ENCODE measurements around the gene SAXO1. TPM values are rescaled to one million over a fixed set of nuclear protein-coding genes. Genes with fewer than 3 reads are reported as not detected.
"Not testable (repeated sequence)": the region's sequence is repeated elsewhere in the genome, so short reads cannot be mapped to it uniquely, and the experiment has no call there.

The SAXO1 gene
- total RNA-seq, 1 donor from 2014 or later = not detected

- peaks cover 7% of the 10 kb centered on the region for H3K4me1 Mint-ChIP-seq (ENCODE audit: unreplicated experiment)
- no peaks in the 10 kb centered on the region for H3K27me3 Mint-ChIP-seq (ENCODE audit: unreplicated experiment)
- H3K27ac Mint-ChIP-seq (ENCODE audit: unreplicated experiment) = no peak overlapping the region
- no peaks in the 10 kb centered on the region for H3K36me3 Mint-ChIP-seq (ENCODE audit: unreplicated experiment)
- TF ChIP-seq, protein P1, sequence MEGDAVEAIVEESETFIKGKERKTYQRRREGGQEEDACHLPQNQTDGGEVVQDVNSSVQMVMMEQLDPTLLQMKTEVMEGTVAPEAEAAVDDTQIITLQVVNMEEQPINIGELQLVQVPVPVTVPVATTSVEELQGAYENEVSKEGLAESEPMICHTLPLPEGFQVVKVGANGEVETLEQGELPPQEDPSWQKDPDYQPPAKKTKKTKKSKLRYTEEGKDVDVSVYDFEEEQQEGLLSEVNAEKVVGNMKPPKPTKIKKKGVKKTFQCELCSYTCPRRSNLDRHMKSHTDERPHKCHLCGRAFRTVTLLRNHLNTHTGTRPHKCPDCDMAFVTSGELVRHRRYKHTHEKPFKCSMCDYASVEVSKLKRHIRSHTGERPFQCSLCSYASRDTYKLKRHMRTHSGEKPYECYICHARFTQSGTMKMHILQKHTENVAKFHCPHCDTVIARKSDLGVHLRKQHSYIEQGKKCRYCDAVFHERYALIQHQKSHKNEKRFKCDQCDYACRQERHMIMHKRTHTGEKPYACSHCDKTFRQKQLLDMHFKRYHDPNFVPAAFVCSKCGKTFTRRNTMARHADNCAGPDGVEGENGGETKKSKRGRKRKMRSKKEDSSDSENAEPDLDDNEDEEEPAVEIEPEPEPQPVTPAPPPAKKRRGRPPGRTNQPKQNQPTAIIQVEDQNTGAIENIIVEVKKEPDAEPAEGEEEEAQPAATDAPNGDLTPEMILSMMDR (IDR thresholded peaks at IDR 0.05) = peak; percentile 79
- no peak for DNase-seq (ENCODE audit: extremely low spot score, unreplicated experiment)
- H3K4me3 Mint-ChIP-seq (ENCODE audit: unreplicated experiment) = no peak overlapping the region
- H3K9me3 Mint-ChIP-seq (ENCODE audit: unreplicated experiment) = no peaks in the 10 kb centered on the region
These were observed 4.1 kb downstream of the SAXO1 start for GRCh38 chr9:19028835-19029451.

- DNase-seq (ENCODE audit: extremely low spot score, unreplicated experiment) = no peak
- TF ChIP-seq, protein P1 (IDR thresholded peaks at IDR 0.05) = no peak
- H3K4me3 Mint-ChIP-seq (ENCODE audit: unreplicated experiment) = no peak overlapping the region
- H3K9me3 Mint-ChIP-seq (ENCODE audit: unreplicated experiment) = no peaks in the 10 kb centered on the region
- H3K27me3 Mint-ChIP-seq (ENCODE audit: unreplicated experiment) = peaks cover 8% of the 10 kb centered on the region
- no peak overlapping the region for H3K27ac Mint-ChIP-seq (ENCODE audit: unreplicated experiment)
- no peaks in the 10 kb centered on the region for H3K36me3 Mint-ChIP-seq (ENCODE audit: unreplicated experiment)
- peaks cover 7% of the 10 kb centered on the region for H3K4me1 Mint-ChIP-seq (ENCODE audit: unreplicated experiment)
These were observed 5.2 kb downstream of the SAXO1 start for GRCh38 chr9:19027825-19028224.

DNA sequence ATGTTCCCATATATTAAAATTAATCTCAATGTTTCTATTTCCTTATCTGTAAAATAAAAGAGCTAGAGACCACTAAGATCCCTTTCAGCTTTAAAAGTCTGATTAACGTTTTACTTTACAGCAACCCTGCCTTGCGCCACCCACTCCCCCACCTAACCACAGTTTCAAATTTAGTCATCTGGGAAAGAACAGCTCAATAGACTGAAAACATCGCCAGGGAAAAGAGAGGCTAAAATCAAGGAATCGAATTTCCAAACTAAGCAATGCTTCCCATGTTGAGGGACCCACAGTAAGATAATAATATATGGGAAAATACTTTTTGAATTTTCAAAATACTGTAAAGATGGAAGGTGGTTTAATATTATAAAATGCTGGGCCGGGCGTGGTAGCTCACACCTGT lies 6.6 kb downstream of the SAXO1 start:
- Mint-ChIP-seq H3K36me3 (ENCODE audit: unreplicated experiment) (no peaks in the 10 kb centered on the region), H3K27me3 (ENCODE audit: unreplicated experiment) (peaks cover 16% of the 10 kb centered on the region), H3K4me1 (ENCODE audit: unreplicated experiment) (peaks cover 7% of the 10 kb centered on the region), H3K4me3 (ENCODE audit: unreplicated experiment) (no peak overlapping the region), H3K27ac (ENCODE audit: unreplicated experiment) (no peak overlapping the region), H3K9me3 (ENCODE audit: unreplicated experiment) (no peaks in the 10 kb centered on the region)
- no peak for DNase-seq (ENCODE audit: extremely low spot score, unreplicated experiment)
- TF ChIP-seq, protein P1 (IDR thresholded peaks at IDR 0.05) = no peak

- DNase-seq (ENCODE audit: extremely low spot score, unreplicated experiment) = no peak
These were observed 9.9 kb downstream of the SAXO1 start for GRCh38 chr9:19023078-19023477.

DNA sequence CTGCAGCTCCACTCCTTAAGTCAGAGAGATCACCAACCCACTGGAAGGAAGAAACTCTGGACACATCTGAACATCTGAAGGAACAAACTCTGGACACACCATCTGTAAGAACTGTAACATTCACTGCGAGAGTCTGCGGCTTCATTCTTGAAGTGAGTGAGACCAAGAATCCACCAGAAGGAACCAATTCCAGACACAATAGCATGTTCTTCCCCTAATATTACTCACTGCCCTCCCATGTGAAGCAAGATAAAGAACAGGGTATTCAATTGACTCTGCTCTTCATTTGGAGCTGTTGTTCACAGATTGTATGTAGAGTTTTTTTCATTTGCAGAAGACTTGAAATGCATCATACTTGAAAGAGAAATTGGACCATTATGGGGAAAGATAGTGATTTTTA lies 10.8 kb downstream of the SAXO1 start:
- Mint-ChIP-seq H3K36me3 (ENCODE audit: unreplicated experiment) (no peaks in the 10 kb centered on the region), H3K9me3 (ENCODE audit: unreplicated experiment) (no peaks in the 10 kb centered on the region), H3K27ac (ENCODE audit: unreplicated experiment) (no peak overlapping the region), H3K27me3 (ENCODE audit: unreplicated experiment) (peaks cover 16% of the 10 kb centered on the region), H3K4me1 (ENCODE audit: unreplicated experiment) (peaks cover 6% of the 10 kb centered on the region), H3K4me3 (ENCODE audit: unreplicated experiment) (no peak overlapping the region)
- TF ChIP-seq, protein P1 (IDR thresholded peaks at IDR 0.05) = no peak
- DNase-seq (ENCODE audit: extremely low spot score, unreplicated experiment) = no peak

More at GRCh38 chr9:19023078-19023477, 9.9 kb downstream of the SAXO1 start:
- H3K36me3 Mint-ChIP-seq (ENCODE audit: unreplicated experiment) = no peaks in the 10 kb centered on the region
- H3K9me3 Mint-ChIP-seq (ENCODE audit: unreplicated experiment) = no peaks in the 10 kb centered on the region
- H3K27ac Mint-ChIP-seq (ENCODE audit: unreplicated experiment) = no peak overlapping the region
- peaks cover 6% of the 10 kb centered on the region for H3K4me1 Mint-ChIP-seq (ENCODE audit: unreplicated experiment)
- TF ChIP-seq, protein P1 (IDR thresholded peaks at IDR 0.05) = no peak
- peaks cover 16% of the 10 kb centered on the region for H3K27me3 Mint-ChIP-seq (ENCODE audit: unreplicated experiment)
- H3K4me3 Mint-ChIP-seq (ENCODE audit: unreplicated experiment) = no peak overlapping the region

DNA sequence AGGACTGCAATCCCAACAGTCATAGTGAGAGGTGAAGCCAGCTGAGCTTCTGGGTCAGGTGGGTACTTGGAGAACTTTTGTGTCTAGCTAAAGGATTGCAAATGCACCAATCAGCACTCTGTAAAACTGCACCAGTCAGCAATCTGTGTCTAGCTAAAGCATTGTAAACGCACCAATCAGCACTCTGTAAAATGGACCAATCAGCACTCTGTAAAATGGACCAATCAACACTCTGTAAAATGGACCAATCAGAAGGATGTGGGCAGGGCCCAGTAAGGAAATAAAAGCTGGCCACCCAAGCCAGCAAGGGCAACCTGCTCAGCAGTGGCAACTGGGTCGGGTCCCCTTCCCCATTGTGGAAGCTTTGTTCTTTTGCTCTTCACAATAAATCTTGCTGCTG lies 11.4 kb downstream of the SAXO1 start:
- not testable (repeated sequence) for H3K4me1 Mint-ChIP-seq (ENCODE audit: unreplicated experiment); H3K4me3 Mint-ChIP-seq (ENCODE audit: unreplicated experiment); DNase-seq (ENCODE audit: extremely low spot score, unreplicated experiment); H3K27ac Mint-ChIP-seq (ENCODE audit: unreplicated experiment); H3K9me3 Mint-ChIP-seq (ENCODE audit: unreplicated experiment); H3K36me3 Mint-ChIP-seq (ENCODE audit: unreplicated experiment)
- H3K27me3 Mint-ChIP-seq (ENCODE audit: unreplicated experiment) = peaks cover 16% of the 10 kb centered on the region

All from osteocyte (in vitro differentiated cells).